SK-N-SH treated with all-trans-retinoic acid at 6 μM for 48 hours (cell line): Measurements from ENCODE around the gene KPNA5.

Experiments
- ATAC-seq: fragments of 200-7000 bp; cut with Tn5 transposase; 3 replicates; pipeline ENCODE4 v1.9.1; 2020; ENCODE audit warnings: mild to moderate bottlenecking, moderate library complexity
- ARNTL ChIP-seq: fragments of 450-650 bp; formaldehyde crosslinking; IDR thresholded peaks from 2 replicates; pipeline ENCODE4 v1.5.0; 2020; ENCODE audit warnings: low read depth, mild to moderate bottlenecking, moderate library complexity, borderline replicate concordance
- BACH2 ChIP-seq: fragments of 250-450 bp; sonication (Bioruptor Pico); IDR thresholded peaks from 2 replicates; pipeline ENCODE4 v1.9.0; 2021; ENCODE audit warnings: mild to moderate bottlenecking, borderline replicate concordance
- CREB5 ChIP-seq: fragments of 250-450 bp; sonication (Bioruptor Pico); IDR thresholded peaks from 2 replicates; pipeline ENCODE4 v1.5.1; 2020; ENCODE audit warnings: low read depth, mild to moderate bottlenecking, moderate library complexity
- CSDC2 ChIP-seq: fragments of 250-450 bp; sonication (Bioruptor Pico); IDR thresholded peaks from 2 replicates; pipeline ENCODE4 v1.5.0; 2020; ENCODE audit warnings: mild to moderate bottlenecking, moderate library complexity
- CSRNP3 ChIP-seq: fragments of 250-450 bp; sonication (Bioruptor Pico); IDR thresholded peaks from 2 replicates; pipeline ENCODE4 v1.5.1; 2021; ENCODE audit warnings: mild to moderate bottlenecking, moderate library complexity
- ESRRG ChIP-seq: fragments of 250-450 bp; sonication (Bioruptor Pico); IDR thresholded peaks from 2 replicates; pipeline ENCODE4 v1.6.1; 2021; ENCODE audit warnings: mild to moderate bottlenecking
- GLIS3 ChIP-seq: fragments of 250-450 bp; sonication (Bioruptor Pico); IDR thresholded peaks from 2 replicates; pipeline ENCODE4 v1.5.0; 2020; ENCODE audit warnings: mild to moderate bottlenecking, moderate library complexity
- ISL1 ChIP-seq: fragments of 250-450 bp; sonication (Bioruptor Pico); IDR thresholded peaks from 2 replicates; pipeline ENCODE4 v2.1.2; 2022; ENCODE audit warnings: mild to moderate bottlenecking, moderate library complexity
- OSR1 ChIP-seq: fragments of 250-450 bp; sonication (Bioruptor Pico); IDR thresholded peaks from 2 replicates; pipeline ENCODE4 v1.8.0; 2022; ENCODE audit warnings: moderate library complexity, mild to moderate bottlenecking, inconsistent platforms
- PATZ1 ChIP-seq: fragments of 250-450 bp; sonication (Bioruptor Pico); IDR thresholded peaks from 2 replicates; pipeline ENCODE4 v1.8.0; 2020; ENCODE audit warnings: mild to moderate bottlenecking, moderate library complexity, borderline replicate concordance
- POU6F1 ChIP-seq: fragments of 250-450 bp; sonication (Bioruptor Pico); IDR thresholded peaks from 2 replicates; pipeline ENCODE4 v1.8.0; 2021; ENCODE audit warnings: low read depth, mild to moderate bottlenecking, moderate library complexity, borderline replicate concordance
- PPARA ChIP-seq: fragments of 250-450 bp; sonication (Bioruptor Pico); IDR thresholded peaks from 2 replicates; pipeline ENCODE4 v1.5.0; 2020; ENCODE audit warnings: mild to moderate bottlenecking, borderline replicate concordance
- RARB ChIP-seq: fragments of 250-450 bp; sonication (Bioruptor Pico); IDR thresholded peaks from 2 replicates; pipeline ENCODE4 v1.8.0; 2021; ENCODE audit warnings: mild to moderate bottlenecking, moderate library complexity
- SNAI2 ChIP-seq: fragments of 250-450 bp; sonication (Bioruptor Pico); IDR thresholded peaks from 2 replicates; pipeline ENCODE4 v1.5.0; 2020; ENCODE audit warnings: mild to moderate bottlenecking, moderate library complexity
- TCF4 ChIP-seq: fragments of 250-450 bp; sonication (Bioruptor Pico); IDR thresholded peaks from 2 replicates; pipeline ENCODE4 v1.8.0; 2021; ENCODE audit warnings: mild to moderate bottlenecking, moderate library complexity, borderline replicate concordance
- TOX ChIP-seq: fragments of 250-450 bp; sonication (Bioruptor Pico); IDR thresholded peaks from 2 replicates; pipeline ENCODE4 v1.8.0; 2021; ENCODE audit warnings: mild to moderate bottlenecking, moderate library complexity, borderline replicate concordance
- TSHZ2 ChIP-seq: fragments of 250-450 bp; sonication (Bioruptor Pico); IDR thresholded peaks from 2 replicates; pipeline ENCODE4 v1.5.0; 2020; ENCODE audit warnings: mild to moderate bottlenecking, moderate library complexity
- ZC3H10 ChIP-seq: fragments of 250-450 bp; sonication (Bioruptor Pico); IDR thresholded peaks from 2 replicates; pipeline ENCODE4 v1.5.1; 2021; ENCODE audit warnings: mild to moderate bottlenecking, moderate library complexity
- ZFP30 ChIP-seq: fragments of 450-650 bp; formaldehyde crosslinking; IDR thresholded peaks from 2 replicates; pipeline ENCODE4 v1.5.0; 2022; ENCODE audit warnings: mild to moderate bottlenecking, moderate library complexity
- ZNF565 ChIP-seq: fragments of 450-650 bp; formaldehyde crosslinking; conservative IDR thresholded peaks from 2 replicates; pipeline ENCODE4 v1.5.0; 2020; ENCODE audit warnings: low read depth, mild to moderate bottlenecking, moderate library complexity
- ZNF70 ChIP-seq: fragments of 450-650 bp; formaldehyde crosslinking; IDR thresholded peaks from 2 replicates; pipeline ENCODE4 v1.5.0; 2020; ENCODE audit warnings: mild to moderate bottlenecking, moderate library complexity
- ZNF8 ChIP-seq: fragments of 450-650 bp; formaldehyde crosslinking; IDR thresholded peaks from 2 replicates; pipeline ENCODE4 v1.5.0; 2020; ENCODE audit warnings: mild to moderate bottlenecking, moderate library complexity

KPNA5 gene

GRCh38 chr6:116648156-116648555 lies 32.9 kb upstream of the KPNA5 start:
- no peak for ATAC-seq
- TF ChIP-seq BACH2 (CRISPR knock-in tag), result no peak
- TF ChIP-seq ZNF565 (CRISPR knock-in tag), result no peak
- no peak for TF ChIP-seq ESRRG (CRISPR knock-in tag)
- TF ChIP-seq OSR1, result no peak
- TF ChIP-seq TCF4 (CRISPR knock-in tag), result no peak

- TF ChIP-seq ZNF565 (CRISPR knock-in tag), result no peak
- TF ChIP-seq ZNF70 (CRISPR knock-in tag), result no peak
- no peak for TF ChIP-seq SNAI2 (CRISPR knock-in tag)
- no peak for TF ChIP-seq ZFP30
- TF ChIP-seq RARB (CRISPR knock-in tag), result no peak
- no peak for TF ChIP-seq CSRNP3 (CRISPR knock-in tag)
- TF ChIP-seq TCF4 (CRISPR knock-in tag), result no peak
- TF ChIP-seq GLIS3, result no peak
- TF ChIP-seq ISL1 (CRISPR knock-in tag), result no peak
- no peak for TF ChIP-seq PPARA (CRISPR knock-in tag)
- no peak for TF ChIP-seq PATZ1 (CRISPR knock-in tag)
- no peak for TF ChIP-seq TSHZ2 (CRISPR knock-in tag)
- TF ChIP-seq TOX (CRISPR knock-in tag), result no peak
- no peak for TF ChIP-seq ARNTL
- TF ChIP-seq OSR1, result no peak
- TF ChIP-seq ZNF8, result no peak
- no peak for ATAC-seq
These were observed 31.9 kb upstream of the KPNA5 start for GRCh38 chr6:116649129-116649528.

- TF ChIP-seq CSRNP3 (CRISPR knock-in tag) (no peak), PPARA (CRISPR knock-in tag) (no peak), TOX (CRISPR knock-in tag) (no peak), PATZ1 (CRISPR knock-in tag) (no peak), ESRRG (CRISPR knock-in tag) (no peak), ZFP30 (no peak), CREB5 (CRISPR knock-in tag) (no peak), GLIS3 (no peak), ZNF565 (CRISPR knock-in tag) (no peak), ZC3H10 (no peak), CSDC2 (CRISPR knock-in tag) (no peak), POU6F1 (CRISPR knock-in tag) (no peak), ARNTL (no peak), SNAI2 (CRISPR knock-in tag) (no peak)
- no peak for ATAC-seq
These were observed 29.1 kb upstream of the KPNA5 start for GRCh38 chr6:116651916-116652315.
